IPS-11a (cell line): ENCODE results near the gene CCNJL.

Experiments used
- H3K4me3 ChIP-seq: one replicate; pipeline ENCODE4 v1.5.1; 2013; ENCODE audit warnings: low read depth, low read length, control low read depth

CCNJL gene

DNA sequence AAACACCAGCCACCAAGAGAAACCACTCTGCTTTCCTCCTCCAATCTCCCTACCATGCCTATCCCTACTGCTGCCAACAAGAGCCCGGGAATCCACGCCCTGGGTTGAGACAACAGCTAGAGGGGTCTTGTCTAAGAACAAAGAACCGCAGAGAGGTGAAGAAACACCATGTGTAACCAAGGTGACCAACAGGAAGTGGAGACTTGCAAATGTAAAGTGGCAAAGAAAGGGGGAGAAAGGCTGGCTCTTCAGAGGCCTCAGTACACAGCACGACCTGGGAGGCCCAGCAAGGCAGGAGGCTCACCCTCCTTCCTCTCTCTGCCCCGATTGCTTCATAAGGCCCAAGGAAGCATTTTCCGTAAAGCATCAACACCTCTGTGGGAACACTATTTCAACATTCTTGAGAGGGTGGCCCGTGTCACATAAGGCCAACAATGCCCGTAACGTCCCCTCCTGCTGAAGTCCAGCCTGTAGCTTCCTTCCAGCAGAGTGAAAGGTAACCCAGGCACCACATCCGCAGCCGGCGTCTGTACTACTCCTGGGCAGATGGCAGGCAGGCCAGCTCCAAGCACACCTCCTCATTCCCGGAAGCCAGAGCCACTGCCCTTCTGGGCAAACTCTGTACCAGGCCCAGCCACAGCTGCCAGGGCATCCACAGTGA lies 18.3 kb downstream of the CCNJL start:
- H3K4me3 ChIP-seq: no peak overlapping the region

DNA sequence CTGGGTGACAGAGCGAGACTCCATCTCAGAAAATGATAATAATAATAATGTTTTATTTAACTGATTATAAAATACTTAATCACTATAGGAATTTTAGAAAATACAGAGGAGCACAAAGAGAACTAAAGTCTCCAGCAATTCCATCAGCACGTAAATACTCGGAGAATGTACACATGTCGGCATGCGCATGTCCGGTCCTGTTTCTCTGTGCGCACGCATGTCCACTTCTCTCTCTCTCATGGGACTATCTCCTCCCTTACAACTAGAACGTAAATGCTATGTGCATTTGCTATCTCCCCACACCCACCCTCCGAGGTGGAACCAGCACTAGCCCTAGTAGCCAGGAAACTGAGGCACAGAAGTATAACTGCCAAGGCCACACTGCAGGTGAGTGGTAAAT lies 19.0 kb downstream of the CCNJL start:
- no peak overlapping the region for H3K4me3 ChIP-seq

DNA sequence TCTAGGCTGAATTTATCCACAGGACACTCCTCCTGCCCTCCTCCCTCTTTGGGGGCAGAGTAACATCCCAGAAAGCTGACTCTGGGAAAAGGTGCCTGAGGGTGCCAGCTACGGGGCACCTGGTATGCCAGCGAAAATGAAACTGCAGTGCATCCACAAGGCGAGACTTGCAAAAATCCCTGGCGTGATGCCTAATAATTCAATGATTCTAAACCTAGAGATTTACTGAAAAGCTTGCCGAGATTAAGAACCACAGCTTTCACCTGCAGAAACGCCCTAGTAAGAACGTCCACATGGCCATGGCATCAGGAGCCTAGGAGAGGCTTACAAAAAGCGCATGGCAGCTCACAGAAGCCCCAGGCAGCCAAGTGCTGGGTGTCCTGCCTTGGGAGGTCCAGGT lies 20.9 kb downstream of the CCNJL start:
- H3K4me3 ChIP-seq: no peak overlapping the region

DNA sequence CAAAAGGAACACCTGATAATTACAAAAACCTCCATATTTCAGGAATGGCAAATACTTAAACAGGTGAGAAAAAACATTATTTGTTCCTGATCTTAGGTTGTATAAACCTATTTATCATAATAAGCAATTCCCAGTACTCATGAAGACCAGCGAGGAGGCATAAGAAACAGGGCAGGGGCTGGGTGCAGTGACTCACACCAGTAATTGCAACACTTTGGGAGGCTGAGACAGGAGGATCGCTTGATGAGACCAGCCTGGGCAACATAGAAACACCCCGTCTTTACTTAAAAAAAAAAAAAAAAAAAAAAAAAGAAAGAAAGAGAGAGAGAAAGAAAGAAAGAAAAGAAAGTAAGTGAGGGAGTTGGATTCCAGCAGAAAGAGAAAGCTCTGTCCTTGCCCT lies 21.6 kb downstream of the CCNJL start:
- no peak overlapping the region for H3K4me3 ChIP-seq

DNA sequence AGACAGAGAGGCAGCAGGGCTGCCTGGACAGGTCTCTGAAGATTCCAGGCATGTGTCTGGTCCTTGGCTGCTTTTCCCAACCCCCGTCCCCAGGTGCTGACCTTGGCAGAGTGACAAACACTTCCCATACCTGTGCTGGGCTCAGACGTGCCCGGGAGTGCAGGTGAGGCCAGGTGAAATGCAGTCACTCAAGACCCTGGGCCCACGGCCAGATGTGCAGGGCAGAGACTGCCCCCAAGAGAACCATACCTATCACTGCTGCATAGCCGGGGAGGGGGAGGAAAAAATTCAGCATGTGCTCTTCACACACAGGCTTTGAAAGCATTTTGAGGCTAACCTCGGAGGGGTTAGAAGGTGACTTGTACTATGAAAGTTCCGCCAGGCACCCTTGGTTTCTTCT lies 22.6 kb downstream of the CCNJL start:
- no peak overlapping the region for H3K4me3 ChIP-seq

DNA sequence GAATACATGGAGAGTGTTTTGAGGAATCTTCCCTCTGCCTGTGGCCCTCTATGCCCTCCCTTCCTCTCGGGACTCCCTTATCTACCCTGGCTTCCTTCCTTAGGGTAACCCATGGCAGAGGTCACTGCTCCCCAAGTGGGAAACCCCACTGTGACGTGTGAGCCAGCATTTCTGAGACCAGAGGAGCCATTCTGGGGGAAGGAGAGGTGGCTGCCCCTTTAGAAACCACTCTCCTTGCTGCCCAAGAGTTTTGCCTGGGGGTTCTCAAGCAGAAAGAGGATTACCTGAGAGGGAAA lies 23.1 kb downstream of the CCNJL start:
- H3K4me3 ChIP-seq: no peak overlapping the region

DNA sequence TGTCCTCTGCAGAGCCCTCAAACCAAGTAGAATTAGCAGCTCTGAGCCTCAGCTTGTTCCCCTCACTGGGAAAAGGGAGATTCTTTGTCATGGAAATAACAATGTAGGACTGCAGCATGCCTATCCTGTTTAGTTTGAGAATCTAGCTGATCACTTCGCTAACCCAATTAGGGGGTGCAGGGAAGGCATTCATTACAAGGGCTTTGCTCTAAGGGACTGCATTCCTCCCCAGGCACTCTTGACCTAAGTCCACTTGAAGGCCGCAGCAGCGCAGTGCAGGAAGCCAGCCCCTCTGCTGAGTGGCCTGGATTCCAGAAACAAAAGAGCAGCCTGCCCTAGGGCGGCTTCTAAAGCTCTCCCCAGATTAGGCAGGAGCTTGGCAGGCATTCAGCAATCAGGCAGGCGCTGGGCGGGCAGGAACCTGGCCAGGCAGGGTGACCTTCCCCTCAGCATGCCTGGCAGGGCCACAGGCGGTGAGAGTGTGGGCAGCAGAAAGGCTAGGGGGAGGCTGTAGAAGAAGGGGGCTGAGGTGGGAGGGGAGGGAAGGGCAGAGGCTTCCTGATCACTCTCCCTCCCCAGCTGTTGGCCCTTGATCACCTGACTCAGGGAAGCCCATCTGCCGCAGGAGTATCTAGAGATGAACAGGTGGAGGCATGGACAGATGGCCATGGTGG lies 24.8 kb downstream of the CCNJL start:
- H3K4me3 ChIP-seq: no peak overlapping the region

- no peak overlapping the region for H3K4me3 ChIP-seq
These were observed 25.4 kb downstream of the CCNJL start for GRCh38 chr5:160286947-160287346.

GRCh38 chr5:160285316-160285715 lies 27.0 kb downstream of the CCNJL start:
- H3K4me3 ChIP-seq: no peak overlapping the region

DNA sequence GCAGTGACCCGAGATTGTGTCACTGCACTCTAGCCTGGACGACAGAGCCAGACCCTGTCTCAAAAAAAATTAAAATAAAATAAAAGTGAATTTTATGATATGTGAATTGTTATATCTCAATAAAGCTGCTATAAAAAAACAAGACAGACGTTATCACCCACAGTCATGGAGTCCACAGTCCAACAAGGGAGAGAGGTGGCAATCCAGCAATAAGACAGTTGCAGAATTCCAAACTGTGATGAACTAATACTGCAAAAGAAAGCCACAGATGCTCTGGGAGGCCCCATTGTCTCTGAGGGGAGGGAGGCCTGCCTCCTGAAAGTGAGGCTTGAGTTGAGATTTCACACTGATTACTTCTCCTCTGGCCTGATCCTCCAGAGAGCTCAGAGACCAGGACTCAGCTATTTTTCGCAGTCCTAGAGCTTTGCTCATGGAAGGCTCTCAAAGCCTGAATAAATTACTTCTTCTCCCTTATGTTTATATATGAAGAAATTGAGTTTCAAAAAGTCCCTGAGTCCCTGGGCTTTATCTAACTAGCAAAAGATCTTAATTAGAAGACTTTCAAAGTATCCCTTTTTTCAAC lies 28.0 kb downstream of the CCNJL start:
- H3K4me3 ChIP-seq: no peak overlapping the region

DNA sequence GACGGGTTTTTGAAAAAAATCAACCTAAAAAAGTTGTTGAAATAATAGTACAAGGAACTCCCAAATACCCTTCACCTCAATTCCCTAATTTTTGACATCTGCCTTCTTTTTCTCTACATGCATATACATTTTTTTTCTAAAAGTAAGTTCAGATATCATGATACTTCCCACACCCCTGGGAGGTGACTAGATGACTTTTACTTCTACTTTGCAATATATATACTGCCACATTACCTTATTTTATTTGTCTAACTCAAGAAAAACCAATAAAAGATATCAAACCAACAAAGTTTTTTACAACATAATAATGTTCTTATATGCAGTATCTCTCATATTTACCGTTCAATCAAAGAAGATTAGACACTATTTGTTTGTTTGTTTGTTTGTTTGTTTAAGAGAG lies 31.1 kb downstream of the CCNJL start:
- no peak overlapping the region for H3K4me3 ChIP-seq

DNA sequence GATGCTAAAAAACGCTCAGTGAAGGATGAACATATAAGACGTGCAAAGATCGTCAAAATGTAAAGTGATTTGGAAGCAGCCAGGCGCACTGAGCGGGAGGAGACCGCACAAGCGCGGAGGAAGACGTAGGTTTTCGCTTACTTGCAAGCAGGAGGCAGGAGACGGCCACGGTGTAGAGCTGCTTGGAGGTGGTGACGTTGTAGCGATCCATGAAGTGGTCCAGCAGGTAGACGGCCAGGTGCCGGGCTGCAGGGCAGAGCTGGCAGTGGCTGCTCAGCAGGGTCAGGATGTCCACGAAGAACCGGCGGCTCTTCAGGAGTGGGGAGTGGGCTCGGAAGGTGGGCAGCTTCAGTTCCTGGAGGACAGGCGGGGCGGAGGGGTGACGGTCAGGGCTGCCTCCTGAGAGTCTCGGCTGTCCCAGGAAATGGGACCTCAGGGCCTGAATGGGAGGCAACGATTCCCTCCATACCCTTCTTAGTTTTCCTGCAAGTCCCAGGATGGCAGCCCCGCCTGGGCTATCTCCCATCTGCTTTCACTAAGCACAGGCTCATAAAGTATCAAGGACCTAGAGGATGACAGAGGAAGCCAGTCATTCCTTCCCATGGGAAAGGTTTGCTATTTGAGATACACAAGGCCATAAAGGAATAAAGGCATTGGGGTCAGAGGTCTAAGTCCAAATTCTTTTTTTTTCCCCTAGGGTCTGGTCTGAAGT lies 31.8 kb downstream of the CCNJL start:
- no peak overlapping the region for H3K4me3 ChIP-seq

DNA sequence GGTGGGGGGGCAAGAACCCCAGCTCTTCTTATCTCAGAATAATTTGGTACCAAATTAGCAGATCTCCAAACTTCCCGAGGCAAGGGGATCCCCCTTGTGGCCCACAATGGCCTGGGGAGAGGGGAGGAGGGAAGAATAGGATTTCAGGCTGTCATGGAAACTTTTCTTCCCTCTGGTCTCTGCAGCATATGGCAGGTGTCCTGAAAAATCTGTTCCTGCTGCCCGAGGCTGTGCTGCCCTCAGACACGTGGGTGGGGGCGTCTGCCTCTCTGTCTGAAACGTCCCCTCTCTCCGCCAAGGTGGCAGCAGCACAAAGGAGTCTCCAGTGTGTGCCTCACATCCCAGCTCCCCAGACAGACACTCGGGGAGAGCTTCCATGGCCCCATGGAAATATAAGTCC lies 34.0 kb downstream of the CCNJL start:
- H3K4me3 ChIP-seq: no peak overlapping the region

- H3K4me3 ChIP-seq: no peak overlapping the region
These were observed 37.9 kb downstream of the CCNJL start for GRCh38 chr5:160274483-160274931.

- no peak overlapping the region for H3K4me3 ChIP-seq
These were observed 39.5 kb downstream of the CCNJL start for GRCh38 chr5:160272889-160273288.

DNA sequence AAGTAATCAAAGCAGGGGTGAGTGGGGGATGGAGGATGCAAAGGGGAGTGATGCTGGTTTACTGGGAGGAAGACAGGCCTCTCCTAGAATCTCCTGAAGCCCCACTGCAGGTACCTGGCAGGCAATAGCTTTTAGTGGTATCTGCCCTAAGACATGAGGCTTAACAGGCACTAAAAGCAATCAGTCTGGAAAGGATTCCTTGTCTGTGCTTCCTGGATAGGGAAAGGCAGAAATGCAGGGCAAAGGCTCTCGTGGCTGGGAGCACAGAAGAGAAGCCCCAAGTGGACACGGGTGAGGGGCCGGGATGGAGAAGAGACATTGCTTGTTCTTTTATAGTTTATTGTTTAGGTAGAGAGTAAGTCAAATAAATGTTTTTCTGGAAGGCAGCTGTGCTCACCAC lies 40.1 kb downstream of the CCNJL start:
- no peak overlapping the region for H3K4me3 ChIP-seq

GRCh38 chr5:160271836-160272235 lies 40.5 kb downstream of the CCNJL start:
- H3K4me3 ChIP-seq: no peak overlapping the region

GRCh38 chr5:160271396-160271795 lies 41.0 kb downstream of the CCNJL start:
- no peak overlapping the region for H3K4me3 ChIP-seq

DNA sequence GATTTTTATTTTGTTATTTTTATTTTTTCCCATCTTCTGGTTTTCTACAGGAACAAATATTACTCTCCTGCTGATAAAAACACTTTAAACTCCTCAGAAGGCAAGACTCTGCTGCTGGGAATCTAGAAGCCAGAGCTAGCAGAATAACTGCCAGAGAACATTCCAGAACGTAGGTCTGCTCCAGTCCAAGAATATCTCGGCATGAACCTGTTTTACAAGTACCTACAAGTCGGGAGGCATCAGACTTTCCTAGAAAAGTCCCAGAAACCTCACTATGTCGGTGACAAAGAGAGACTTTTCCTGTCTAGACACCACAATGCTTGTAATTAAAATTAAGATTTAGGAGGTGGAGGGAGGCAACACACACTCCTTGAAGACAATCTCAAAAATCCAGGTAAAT lies 41.7 kb downstream of the CCNJL start:
- H3K4me3 ChIP-seq: no peak overlapping the region

DNA sequence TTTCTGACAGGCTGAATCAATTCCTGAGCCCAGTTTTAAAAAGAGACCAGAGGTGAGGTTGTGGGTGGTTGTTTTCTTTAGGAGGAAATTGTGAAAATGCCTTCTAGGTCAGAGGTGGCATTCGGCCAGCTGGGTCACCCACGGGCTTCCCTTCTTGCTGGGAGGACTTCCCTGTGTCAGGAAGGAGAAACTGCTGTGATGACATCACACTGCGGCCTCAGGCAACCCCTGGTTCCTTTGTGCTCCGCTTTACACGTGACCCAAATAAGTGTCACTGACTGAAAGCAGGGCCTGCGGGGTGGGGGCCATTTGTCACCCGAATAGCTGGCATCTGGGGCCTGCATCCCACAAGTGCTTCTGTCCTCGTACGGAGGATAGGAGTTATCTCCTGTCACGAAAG lies 43.3 kb downstream of the CCNJL start:
- no peak overlapping the region for H3K4me3 ChIP-seq

- H3K4me3 ChIP-seq: no peak overlapping the region
These were observed 44.2 kb downstream of the CCNJL start for GRCh38 chr5:160268121-160268520.

GRCh38 chr5:160266752-160267345 lies 45.5 kb downstream of the CCNJL start:
- no peak overlapping the region for H3K4me3 ChIP-seq
